Prostate gland (tissue), 2 donors: ENCODE results near the gene IL10RB.
"Not testable (repeated sequence)": the region's sequence is repeated elsewhere in the genome, so short reads cannot be mapped to it uniquely, and the experiment has no call there.

Experiments
- POLR2A ChIP-seq: fragments of 450-650 bp; IDR thresholded peaks from one replicate; pipeline ENCODE4 v1.6.1; 2016; ENCODE audit warnings: antibody characterized with exemption, mild to moderate bottlenecking
- TF ChIP-seq, protein P1 (sequence below), 4 experiments: fragments of 200-600 bp in 2 of 4; fragments of 450-650 bp in 2 of 4; sonication (generic) in 2 of 4; IDR thresholded peaks; 1 replicate in 3 of 4; 2 replicates in 1 of 4; pipeline ENCODE4 v1.5.1; 2016 to 2019; ENCODE audit warnings: antibody characterized with exemption in 4 of 4, mild to moderate bottlenecking in 2 of 4, moderate library complexity in 2 of 4

DNA sequence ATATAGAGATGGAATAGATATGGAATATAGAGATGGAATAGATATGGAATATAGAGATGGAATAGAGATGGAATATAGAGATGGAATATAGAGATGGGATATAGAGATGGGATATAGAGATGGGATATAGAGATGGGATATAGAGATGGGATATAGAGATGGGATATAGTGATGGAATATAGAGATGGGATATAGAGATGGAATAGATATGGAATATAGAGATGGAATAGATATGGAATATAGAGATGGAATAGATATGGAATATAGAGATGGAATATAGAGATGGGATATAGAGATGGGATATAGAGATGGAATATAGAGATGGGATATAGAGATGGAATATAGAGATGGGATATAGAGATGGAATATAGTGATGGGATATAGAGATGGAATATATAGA lies 57.4 kb downstream of the IL10RB start:
- TF ChIP-seq, protein P1, sequence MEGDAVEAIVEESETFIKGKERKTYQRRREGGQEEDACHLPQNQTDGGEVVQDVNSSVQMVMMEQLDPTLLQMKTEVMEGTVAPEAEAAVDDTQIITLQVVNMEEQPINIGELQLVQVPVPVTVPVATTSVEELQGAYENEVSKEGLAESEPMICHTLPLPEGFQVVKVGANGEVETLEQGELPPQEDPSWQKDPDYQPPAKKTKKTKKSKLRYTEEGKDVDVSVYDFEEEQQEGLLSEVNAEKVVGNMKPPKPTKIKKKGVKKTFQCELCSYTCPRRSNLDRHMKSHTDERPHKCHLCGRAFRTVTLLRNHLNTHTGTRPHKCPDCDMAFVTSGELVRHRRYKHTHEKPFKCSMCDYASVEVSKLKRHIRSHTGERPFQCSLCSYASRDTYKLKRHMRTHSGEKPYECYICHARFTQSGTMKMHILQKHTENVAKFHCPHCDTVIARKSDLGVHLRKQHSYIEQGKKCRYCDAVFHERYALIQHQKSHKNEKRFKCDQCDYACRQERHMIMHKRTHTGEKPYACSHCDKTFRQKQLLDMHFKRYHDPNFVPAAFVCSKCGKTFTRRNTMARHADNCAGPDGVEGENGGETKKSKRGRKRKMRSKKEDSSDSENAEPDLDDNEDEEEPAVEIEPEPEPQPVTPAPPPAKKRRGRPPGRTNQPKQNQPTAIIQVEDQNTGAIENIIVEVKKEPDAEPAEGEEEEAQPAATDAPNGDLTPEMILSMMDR (IDR thresholded peaks at IDR 0.05), result not testable (repeated sequence)
- TF ChIP-seq POLR2A, result not testable (repeated sequence)
